ENCODE results near the gene ISG20L2.

ISG20L2 gene

GRCh38 chr1:156744786-156745419 is 16.3 kb upstream of the ISG20L2 start:
- DNase-seq: no peak
- intact Hi-C loops (cut with DNase I): no loop called here

GRCh38 chr1:156744344-156744743 is 15.8 kb upstream of the ISG20L2 start:
- no peak for DNase-seq
- intact Hi-C loops (cut with DNase I): no loop called here

- intact Hi-C loops (cut with DNase I): no loop called here
- DNase-seq: no peak
Observed at GRCh38 chr1:156743367-156744302, 15.1 kb upstream of the ISG20L2 start.

GRCh38 chr1:156742801-156743200 is 14.2 kb upstream of the ISG20L2 start:
- intact Hi-C loops (cut with DNase I): no loop called here
- no peak for DNase-seq

- intact Hi-C loops (cut with DNase I): no loop called here
- DNase-seq: no peak
Observed at GRCh38 chr1:156742017-156742416, 13.5 kb upstream of the ISG20L2 start.

GRCh38 chr1:156741481-156741983 is 13.0 kb upstream of the ISG20L2 start:
- peak in 1 of 42 donors; percentile 22 for DNase-seq
- intact Hi-C loops (cut with DNase I): loop anchor here (1.0 kb wide), 1 partner anchor 26 kb away; the partner anchor contains the start of gene PRCC

GRCh38 chr1:156740741-156741480 is 12.3 kb upstream of the ISG20L2 start, which contains the start of gene MRPL24:
Gene MRPL24 (minus strand): TSS chr1:156741088. CDS start chr1:156738704, 2,384 bp downstream.
- peak; percentile 95 to 100 (median 99) for DNase-seq
- intact Hi-C loops (cut with DNase I): loop anchor here (1.0 kb wide), 1 partner anchor 26 kb away; the partner anchor contains the start of gene PRCC

- intact Hi-C loops (cut with DNase I): no loop called here
- no peak for DNase-seq
Observed at GRCh38 chr1:156740237-156740740, 11.7 kb upstream of the ISG20L2 start.

- intact Hi-C loops (cut with DNase I): no loop called here
Observed at GRCh38 chr1:156738916-156739315, 10.3 kb upstream of the ISG20L2 start.

GRCh38 chr1:156738407-156738806 is 9.8 kb upstream of the ISG20L2 start:
- no peak for DNase-seq
- intact Hi-C loops (cut with DNase I): no loop called here

More at GRCh38 chr1:156738916-156739315, 10.3 kb upstream of the ISG20L2 start:
- no peak for DNase-seq

- no peak for DNase-seq
- intact Hi-C loops (cut with DNase I): no loop called here
Observed at GRCh38 chr1:156733989-156734584, 5.5 kb upstream of the ISG20L2 start.

GRCh38 chr1:156727926-156728598 is 504 bp downstream of the ISG20L2 start, which contains the start of gene METTL25B:
Gene METTL25B (plus strand): TSS chr1:156728469. CDS start chr1:156729105, 636 bp downstream.
- intact Hi-C loops (cut with DNase I): loop anchor here (5.0 kb wide), 1 partner anchor 41 kb away; no protein-coding TSS in a partner anchor

GRCh38 chr1:156727492-156727891 is 1.1 kb downstream of the ISG20L2 start:
- intact Hi-C loops (cut with DNase I): loop anchor here (5.0 kb wide), 1 partner anchor 40 kb away; no protein-coding TSS in a partner anchor

More at GRCh38 chr1:156727926-156728598, 504 bp downstream of the ISG20L2 start, which contains the start of gene METTL25B:
- peak; percentile 44 to 91 (median 81) for DNase-seq

GRCh38 chr1:156726549-156727226 is 1.9 kb downstream of the ISG20L2 start:
- DNase-seq: peak in 24 of 42 donors; percentile 28 to 72 (median 49)
- intact Hi-C loops (cut with DNase I): loop anchor here (5.0 kb wide), 1 partner anchor 39 kb away; no protein-coding TSS in a partner anchor

More at GRCh38 chr1:156727492-156727891, 1.1 kb downstream of the ISG20L2 start:
- no peak for DNase-seq

GRCh38 chr1:156725683-156726280 is 2.8 kb downstream of the ISG20L2 start:
- peak; percentile 66 to 95 (median 88) for DNase-seq
- intact Hi-C loops (cut with DNase I): loop anchor here (5.0 kb wide), 1 partner anchor 38 kb away; no protein-coding TSS in a partner anchor

- intact Hi-C loops (cut with DNase I): no loop called here
- no peak for DNase-seq
Observed at GRCh38 chr1:156721535-156721934, 7.0 kb downstream of the ISG20L2 start.

Data from head of caudate nucleus (tissue), 42 donors.